ENCODE measurements around the gene ETF1. TPM values are rescaled to one million over a fixed set of nuclear protein-coding genes. Genes with fewer than 3 reads are reported as not detected.

ETF1 gene
- total RNA-seq, 6 experiments from 2014 or later, result 133 to 153 (median 148) TPM

- peaks cover 9% of the 10 kb centered on the region for H3K27me3 Mint-ChIP-seq (ENCODE audit: insufficient read depth)
- H3K27ac Mint-ChIP-seq, result peak overlapping the region; percentile 100
- DNase-seq, result no peak
- TF ChIP-seq CTCF (IDR thresholded peaks at IDR 0.05), result no peak
- peaks cover 4% of the 10 kb centered on the region for H3K9me3 Mint-ChIP-seq
- peaks cover 31% of the 10 kb centered on the region for H3K36me3 Mint-ChIP-seq (ENCODE audit: low read depth)
- peak overlapping the region; percentile 97 for H3K4me3 Mint-ChIP-seq
- peaks cover 29% of the 10 kb centered on the region for H3K4me1 Mint-ChIP-seq (ENCODE audit: low read depth)
Measured at GRCh38 chr5:138574744-138575193, 31.7 kb upstream of the ETF1 start.

GRCh38 chr5:138573949-138574670, 31.1 kb upstream of the ETF1 start:
- TF ChIP-seq CTCF (IDR thresholded peaks at IDR 0.05), result no peak
- Mint-ChIP-seq H3K4me3 (peak overlapping the region; percentile 97), H3K4me1 (ENCODE audit: low read depth) (peaks cover 33% of the 10 kb centered on the region), H3K9me3 (peaks cover 4% of the 10 kb centered on the region), H3K27ac (peak overlapping the region; percentile 100), H3K36me3 (ENCODE audit: low read depth) (peaks cover 34% of the 10 kb centered on the region), H3K27me3 (ENCODE audit: insufficient read depth) (peaks cover 9% of the 10 kb centered on the region)
- DNase-seq, result peak; percentile 20

GRCh38 chr5:138573223-138573622, 30.2 kb upstream of the ETF1 start:
- no peak for DNase-seq
- H3K27me3 Mint-ChIP-seq (ENCODE audit: insufficient read depth), result peaks cover 9% of the 10 kb centered on the region

GRCh38 chr5:138570871-138571270, 27.8 kb upstream of the ETF1 start:
- DNase-seq, result no peak
- TF ChIP-seq CTCF (IDR thresholded peaks at IDR 0.05), result no peak
- H3K36me3 Mint-ChIP-seq (ENCODE audit: low read depth), result peaks cover 61% of the 10 kb centered on the region
- no peak overlapping the region for H3K27ac Mint-ChIP-seq
- peaks cover 2% of the 10 kb centered on the region for H3K9me3 Mint-ChIP-seq
- H3K4me3 Mint-ChIP-seq, result no peak overlapping the region
- H3K4me1 Mint-ChIP-seq (ENCODE audit: low read depth), result peaks cover 38% of the 10 kb centered on the region
- H3K27me3 Mint-ChIP-seq (ENCODE audit: insufficient read depth), result peaks cover 9% of the 10 kb centered on the region

More at GRCh38 chr5:138573223-138573622, 30.2 kb upstream of the ETF1 start:
- H3K27ac Mint-ChIP-seq, result peak overlapping the region; percentile 55
- H3K4me1 Mint-ChIP-seq (ENCODE audit: low read depth), result peaks cover 41% of the 10 kb centered on the region
- H3K4me3 Mint-ChIP-seq, result peak overlapping the region; percentile 97
- peaks cover 4% of the 10 kb centered on the region for H3K9me3 Mint-ChIP-seq
- H3K36me3 Mint-ChIP-seq (ENCODE audit: low read depth), result peaks cover 43% of the 10 kb centered on the region
- TF ChIP-seq CTCF (IDR thresholded peaks at IDR 0.05), result no peak

GRCh38 chr5:138569782-138570181, 26.7 kb upstream of the ETF1 start:
- DNase-seq, result no peak
- no peak for TF ChIP-seq CTCF (IDR thresholded peaks at IDR 0.05)
- H3K9me3 Mint-ChIP-seq, result no peaks in the 10 kb centered on the region
- no peak overlapping the region for H3K4me3 Mint-ChIP-seq
- H3K4me1 Mint-ChIP-seq (ENCODE audit: low read depth), result peaks cover 35% of the 10 kb centered on the region
- H3K27me3 Mint-ChIP-seq (ENCODE audit: insufficient read depth), result peaks cover 3% of the 10 kb centered on the region; the same call in 1 of the 2 replicates
- H3K36me3 Mint-ChIP-seq (ENCODE audit: low read depth), result peaks cover 63% of the 10 kb centered on the region
- H3K27ac Mint-ChIP-seq, result peak overlapping the region; percentile 49; the same call in 1 of the 2 replicates

Data from HFFc6 (cell line).